HEK293 (cell line): Measurements from ENCODE around the gene PRR23B.

Experiments used
- CTCF ChIA-PET: fragments of 350-600 bp; formaldehyde crosslinking; extraction: SDS; loops from one replicate; lab custom pipeline; 2021; ENCODE audit warnings: antibody characterized with exemption; lab: Yijun Ruan, JAX
- POLR2A ChIA-PET: fragments of 300-600 bp; formaldehyde crosslinking; extraction: SDS; loops from one replicate; lab custom pipeline; 2020; ENCODE audit warnings: antibody characterized with exemption, inconsistent platforms; lab: Yijun Ruan, JAX
- H3K27ac ChIP-seq: fragments of 200-500 bp; sonication (Bioruptor generic); 2 replicates; pipeline ENCODE4 v1.5.1; 2014; ENCODE audit warnings: low read depth, low read length, control low read depth, inconsistent platforms; ENCODE audit errors: extremely low read depth
- H3K36me3 ChIP-seq, 2 experiments: fragments of 200-500 bp in 1 of 2; sonication (Bioruptor generic) in 1 of 2; 1 replicate in 1 of 2; 2 replicates in 1 of 2; pipeline ENCODE4 v1.5.1; 2014 to 2017; ENCODE audit warnings: inconsistent platforms in 2 of 2, low read length in 2 of 2; ENCODE audit not compliant: control insufficient read depth in 2 of 2, insufficient read depth in 1 of 2
- H3K4me1 ChIP-seq: fragments of 200-500 bp; sonication (Bioruptor generic); 2 replicates; pipeline ENCODE4 v1.5.1; 2014; ENCODE audit warnings: mild to moderate bottlenecking, low read length, inconsistent platforms; ENCODE audit not compliant: control insufficient read depth, insufficient read depth
- H3K4me3 ChIP-seq: 2 replicates; pipeline ENCODE4 v1.5.1; 2011; ENCODE audit warnings: low read depth, mild to moderate bottlenecking, control low read depth, low read length, moderate library complexity
- H3K9me3 ChIP-seq: fragments of 200-500 bp; sonication (Bioruptor generic); 2 replicates; pipeline ENCODE4 v1.5.1; 2014; ENCODE audit warnings: low read depth, low read length, inconsistent platforms; ENCODE audit not compliant: control insufficient read depth, insufficient read depth
- BCL6B ChIP-seq: fragments of 450-650 bp; formaldehyde crosslinking; IDR thresholded peaks from 2 replicates; pipeline ENCODE4 v1.5.1; 2017; ENCODE audit warnings: missing biosample characterization, missing genetic modification characterization
- OVOL3 ChIP-seq: fragments of 450-650 bp; formaldehyde crosslinking; IDR thresholded peaks from 2 replicates; pipeline ENCODE4 v1.5.1; 2016; ENCODE audit warnings: missing biosample characterization, missing genetic modification characterization
- PATZ1 ChIP-seq: fragments of 450-650 bp; formaldehyde crosslinking; IDR thresholded peaks from 2 replicates; pipeline ENCODE4 v1.5.1; 2016; ENCODE audit warnings: missing biosample characterization, missing genetic modification characterization
- PBX3 ChIP-seq: sonication (generic); formaldehyde crosslinking; IDR thresholded peaks from 2 replicates; pipeline ENCODE4 v1.8.1; 2022; ENCODE audit warnings: mild to moderate bottlenecking, moderate library complexity, missing genetic modification reagents
- WT1 ChIP-seq: fragments of 450-650 bp; formaldehyde crosslinking; IDR thresholded peaks from 2 replicates; pipeline ENCODE4 v1.5.1; 2016; ENCODE audit warnings: missing biosample characterization, missing genetic modification characterization
- ZEB2 ChIP-seq: fragments of 450-650 bp; formaldehyde crosslinking; IDR thresholded peaks from 2 replicates; pipeline ENCODE4 v1.5.1; 2016; ENCODE audit warnings: missing biosample characterization, missing genetic modification characterization
- ZNF10 ChIP-seq: fragments of 450-650 bp; formaldehyde crosslinking; IDR thresholded peaks from 2 replicates; pipeline ENCODE4 v1.5.1; 2017; ENCODE audit warnings: missing biosample characterization, missing genetic modification characterization
- ZNF148 ChIP-seq: fragments of 450-650 bp; formaldehyde crosslinking; IDR thresholded peaks from 2 replicates; pipeline ENCODE4 v1.5.0; 2017; ENCODE audit warnings: missing biosample characterization, missing genetic modification characterization, borderline replicate concordance
- ZNF155 ChIP-seq: fragments of 450-650 bp; formaldehyde crosslinking; IDR thresholded peaks from 2 replicates; pipeline ENCODE4 v1.5.1; 2016; ENCODE audit warnings: missing biosample characterization, missing genetic modification characterization
- ZNF239 ChIP-seq: fragments of 450-650 bp; formaldehyde crosslinking; IDR thresholded peaks from 2 replicates; pipeline ENCODE4 v1.5.1; 2016; ENCODE audit warnings: missing biosample characterization, missing genetic modification characterization
- ZNF362 ChIP-seq: fragments of 450-650 bp; formaldehyde crosslinking; IDR thresholded peaks from 2 replicates; pipeline ENCODE4 v1.5.1; 2016; ENCODE audit warnings: missing biosample characterization, missing genetic modification characterization
- ZNF473 ChIP-seq: fragments of 450-650 bp; formaldehyde crosslinking; IDR thresholded peaks from 2 replicates; pipeline ENCODE4 v1.5.1; 2017; ENCODE audit warnings: missing biosample characterization, missing genetic modification characterization
- ZNF488 ChIP-seq: fragments of 450-650 bp; formaldehyde crosslinking; IDR thresholded peaks from 2 replicates; pipeline ENCODE4 v1.5.1; 2016; ENCODE audit warnings: missing biosample characterization, missing genetic modification characterization
- ZNF677 ChIP-seq: fragments of 450-650 bp; IDR thresholded peaks from 2 replicates; pipeline ENCODE4 v1.5.0; 2018; ENCODE audit warnings: missing biosample characterization, mild to moderate bottlenecking, missing genetic modification characterization, moderate library complexity
- ZNF701 ChIP-seq: fragments of 450-650 bp; formaldehyde crosslinking; IDR thresholded peaks from 2 replicates; pipeline ENCODE4 v1.5.1; 2016; ENCODE audit warnings: missing biosample characterization, missing genetic modification characterization

Gene PRR23B

GRCh38 chr3:138987181-138987580 lies 33.5 kb downstream of the PRR23B start:
- no peak for TF ChIP-seq ZNF155 (tag by site-specific recombination)
- no peak for TF ChIP-seq ZNF239 (tag by site-specific recombination)
- TF ChIP-seq BCL6B (tag by site-specific recombination): no peak
- TF ChIP-seq ZNF488 (tag by site-specific recombination): no peak
- no peak for TF ChIP-seq ZNF10 (tag by site-specific recombination)
- no peak for TF ChIP-seq ZNF677
- TF ChIP-seq ZNF362 (tag by site-specific recombination): no peak
- no peak for TF ChIP-seq PATZ1 (tag by site-specific recombination)
- TF ChIP-seq ZEB2 (tag by site-specific recombination): no peak
- no peak for TF ChIP-seq WT1
- no peak for TF ChIP-seq OVOL3 (tag by site-specific recombination)
- H3K4me3 ChIP-seq: no peak overlapping the region
- H3K9me3 ChIP-seq: no peaks in the 10 kb centered on the region
- CTCF ChIA-PET: interaction anchor here (1.2 kb wide), 1 partner anchor 392 kb away, joined by 3 read pairs; no protein-coding TSS in a partner anchor
- POLR2A ChIA-PET: no interaction called here
- no peak overlapping the region for H3K27ac ChIP-seq
- no peaks in the 10 kb centered on the region for H3K4me1 ChIP-seq
- no peaks in the 10 kb centered on the region for H3K36me3 ChIP-seq

GRCh38 chr3:138985932-138986331 lies 34.8 kb downstream of the PRR23B start:
- ChIA-PET POLR2A (no interaction called here), CTCF (no interaction called here)
- Histone ChIP-seq H3K4me3 (no peak overlapping the region), H3K36me3 (no peaks in the 10 kb centered on the region), H3K4me1 (no peaks in the 10 kb centered on the region), H3K27ac (no peak overlapping the region)
- no peak for TF ChIP-seq ZNF701 (tag by site-specific recombination)
- TF ChIP-seq PBX3 (CRISPR knock-in tag): no peak
- no peak for TF ChIP-seq ZNF473 (tag by site-specific recombination)
- TF ChIP-seq ZNF148 (tag by site-specific recombination): no peak
- TF ChIP-seq, all 188 proteins: peak for 0
- H3K9me3 ChIP-seq: no peaks in the 10 kb centered on the region
